OCI-LY1 (cell line): ENCODE data around the gene ZBED5.

ENCODE experiments used
- EZH2 ChIP-seq: fragments of 200-600 bp; sonication (generic), shearing (Covaris generic); IDR thresholded peaks from 2 replicates; pipeline ENCODE4 v1.8.0; 2017; ENCODE audit warnings: borderline replicate concordance, mixed run types, mild to moderate bottlenecking, antibody characterized with exemption, low read length, moderate library complexity, mixed read lengths
- TF ChIP-seq, protein P1 (sequence below): fragments of 200-600 bp; sonication (generic), shearing (Covaris generic); IDR thresholded peaks from 2 replicates; pipeline ENCODE4 v1.5.1; 2017; ENCODE audit warnings: mild to moderate bottlenecking, antibody characterized with exemption, low read length, moderate library complexity, mixed read lengths

DNA sequence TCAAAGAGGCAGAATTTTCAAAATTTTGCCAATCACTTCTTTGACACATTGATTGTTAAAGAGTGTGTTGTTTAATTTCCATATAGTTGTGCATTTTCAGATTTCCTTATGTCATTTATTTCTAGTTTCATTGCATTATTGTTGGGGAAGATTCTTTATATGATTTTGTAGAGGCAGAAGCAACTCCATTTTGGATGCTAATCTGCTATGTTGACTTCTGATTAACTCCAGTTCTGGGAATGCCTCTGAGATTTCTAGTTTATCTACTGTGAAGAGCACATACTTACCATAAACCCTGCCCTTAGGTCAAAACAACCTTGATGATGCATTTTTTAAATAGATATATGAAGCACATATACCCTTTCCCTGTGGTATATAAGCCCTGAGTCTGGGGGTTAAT, 29.5 kb upstream of the ZBED5 start:
- no peak for TF ChIP-seq EZH2
- TF ChIP-seq, protein P1, sequence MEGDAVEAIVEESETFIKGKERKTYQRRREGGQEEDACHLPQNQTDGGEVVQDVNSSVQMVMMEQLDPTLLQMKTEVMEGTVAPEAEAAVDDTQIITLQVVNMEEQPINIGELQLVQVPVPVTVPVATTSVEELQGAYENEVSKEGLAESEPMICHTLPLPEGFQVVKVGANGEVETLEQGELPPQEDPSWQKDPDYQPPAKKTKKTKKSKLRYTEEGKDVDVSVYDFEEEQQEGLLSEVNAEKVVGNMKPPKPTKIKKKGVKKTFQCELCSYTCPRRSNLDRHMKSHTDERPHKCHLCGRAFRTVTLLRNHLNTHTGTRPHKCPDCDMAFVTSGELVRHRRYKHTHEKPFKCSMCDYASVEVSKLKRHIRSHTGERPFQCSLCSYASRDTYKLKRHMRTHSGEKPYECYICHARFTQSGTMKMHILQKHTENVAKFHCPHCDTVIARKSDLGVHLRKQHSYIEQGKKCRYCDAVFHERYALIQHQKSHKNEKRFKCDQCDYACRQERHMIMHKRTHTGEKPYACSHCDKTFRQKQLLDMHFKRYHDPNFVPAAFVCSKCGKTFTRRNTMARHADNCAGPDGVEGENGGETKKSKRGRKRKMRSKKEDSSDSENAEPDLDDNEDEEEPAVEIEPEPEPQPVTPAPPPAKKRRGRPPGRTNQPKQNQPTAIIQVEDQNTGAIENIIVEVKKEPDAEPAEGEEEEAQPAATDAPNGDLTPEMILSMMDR, result no peak
